ENCODE results near the gene CGRRF1.

Gene CGRRF1

GRCh38 chr14:54585214-54585613 is 75.5 kb downstream of the CGRRF1 start:
- H3K27ac ChIP-seq = no peak overlapping the region
- TF ChIP-seq ZFX (IDR thresholded peaks at IDR 0.05; ENCODE audit: borderline replicate concordance) (no peak), CTCF (IDR thresholded peaks at IDR 0.05) (no peak)
